Common myeloid progenitor, CD34-positive (primary cell): ENCODE measurements around the gene ZNF281.

Source experiments
- CTCF ChIA-PET: fragments of 350-600 bp; sonication (Branson Sonifier 250); formaldehyde crosslinking; loops from one replicate; lab custom pipeline; 2021; ENCODE audit warnings: antibody characterized with exemption; lab: Charles Lee
- POLR2A ChIA-PET: fragments of 350-600 bp; sonication (Branson Sonifier 250); formaldehyde crosslinking; loops from one replicate; lab custom pipeline; 2021; ENCODE audit warnings: antibody characterized with exemption; lab: Charles Lee
- DNase-seq, 3 donors: peaks; one replicate each; pipeline versions ENCODE4 v3.0.0 to v3.0.0-alpha.2; 2013
- H3K27ac ChIP-seq, 2 experiments: 1 replicate in 1 of 2; 2 replicates in 1 of 2; pipeline ENCODE4 v1.7.0; 2013; ENCODE audit warnings: inconsistent platforms in 2 of 2, low read length in 2 of 2, mild to moderate bottlenecking in 2 of 2, low read depth in 1 of 2, moderate library complexity in 1 of 2; ENCODE audit not compliant: severe bottlenecking in 2 of 2, insufficient read depth in 1 of 2, poor library complexity in 1 of 2
- H3K27me3 ChIP-seq, 5 experiments: replicated peaks in 2 of 5; 1 replicate in 3 of 5; 2 replicates in 2 of 5; pipeline versions ENCODE4 v1.6.1 to v1.7.0; 2013; ENCODE audit warnings: low read length in 4 of 5, mild to moderate bottlenecking in 2 of 5, moderate library complexity in 2 of 5, inconsistent platforms in 1 of 5; ENCODE audit not compliant: insufficient read depth in 5 of 5, control insufficient read depth in 4 of 5
- H3K36me3 ChIP-seq, 4 experiments: 1 replicate in 2 of 4; 2 replicates in 2 of 4; pipeline versions ENCODE4 v1.6.1 to v1.7.0; 2013; ENCODE audit warnings: low read length in 3 of 4, control low read depth in 1 of 4, mild to moderate bottlenecking in 1 of 4; ENCODE audit not compliant: control insufficient read depth in 4 of 4, insufficient read depth in 4 of 4
- H3K4me1 ChIP-seq, 4 experiments: 1 replicate in 3 of 4; 2 replicates in 1 of 4; pipeline versions ENCODE4 v1.6.1 to v1.7.1; 2013; ENCODE audit warnings: low read length in 3 of 4, mild to moderate bottlenecking in 3 of 4, control low read depth in 1 of 4, inconsistent platforms in 1 of 4, moderate library complexity in 1 of 4; ENCODE audit not compliant: control insufficient read depth in 4 of 4, insufficient read depth in 4 of 4; ENCODE audit errors: control extremely low read depth in 1 of 4
- H3K4me3 ChIP-seq, 7 experiments: 1 replicate in 4 of 7; 2 replicates in 3 of 7; pipeline versions ENCODE4 v1.5.1 to v1.7.0; 2013; ENCODE audit warnings: mild to moderate bottlenecking in 7 of 7, low read length in 6 of 7, moderate library complexity in 6 of 7, inconsistent platforms in 2 of 7, low read depth in 2 of 7, control low read depth in 1 of 7; ENCODE audit not compliant: insufficient read depth in 4 of 7, control insufficient read depth in 1 of 7; ENCODE audit errors: extremely low read depth in 1 of 7
- H3K9me3 ChIP-seq, 5 experiments: 1 replicate in 4 of 5; 2 replicates in 1 of 5; pipeline versions ENCODE4 v1.6.1 to v1.7.1; 2013; ENCODE audit warnings: low read length in 4 of 5, mild to moderate bottlenecking in 2 of 5, inconsistent platforms in 1 of 5, low read depth in 1 of 5, moderate library complexity in 1 of 5; ENCODE audit not compliant: control insufficient read depth in 4 of 5, insufficient read depth in 2 of 5; ENCODE audit errors: control extremely low read depth in 1 of 5
- WGBS: methylation state at CpG from one replicate; pipeline ENCODE4 v1.1.5; 2013; ENCODE audit not compliant: insufficient coverage; 5-methylcytosine and 5-hydroxymethylcytosine counted together

Gene ZNF281

DNA sequence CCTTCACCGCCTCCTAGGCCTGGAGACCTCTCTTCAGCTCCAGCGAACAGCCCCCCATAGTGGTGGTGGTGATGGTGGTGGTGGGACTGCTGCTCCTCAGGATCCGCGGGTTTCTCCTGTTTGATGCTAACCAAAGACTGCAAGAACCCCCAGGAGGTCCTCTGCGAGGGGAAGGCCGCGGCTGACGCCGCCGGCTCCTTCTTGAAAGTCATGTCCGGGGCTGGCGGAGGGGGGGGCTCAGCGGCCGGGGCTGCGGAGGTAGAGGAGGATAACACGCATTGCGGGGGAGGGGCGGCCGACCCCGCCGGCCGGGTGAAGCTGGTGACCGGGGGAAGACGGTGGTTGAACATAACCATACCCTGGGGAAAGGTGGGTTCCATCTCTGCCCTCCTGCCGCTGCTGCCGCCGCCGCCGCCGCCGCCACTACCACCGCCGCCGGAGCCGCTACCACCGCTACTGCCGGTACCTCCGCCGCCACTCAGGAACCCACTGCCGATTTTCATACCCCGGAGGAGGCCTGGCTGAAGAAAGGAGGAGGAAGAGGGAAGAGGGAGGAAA, 554 bp downstream of the ZNF281 start:
- DNase-seq: peak; percentile 42 to 74 (median 72)
- POLR2A ChIA-PET: no interaction called here

DNA sequence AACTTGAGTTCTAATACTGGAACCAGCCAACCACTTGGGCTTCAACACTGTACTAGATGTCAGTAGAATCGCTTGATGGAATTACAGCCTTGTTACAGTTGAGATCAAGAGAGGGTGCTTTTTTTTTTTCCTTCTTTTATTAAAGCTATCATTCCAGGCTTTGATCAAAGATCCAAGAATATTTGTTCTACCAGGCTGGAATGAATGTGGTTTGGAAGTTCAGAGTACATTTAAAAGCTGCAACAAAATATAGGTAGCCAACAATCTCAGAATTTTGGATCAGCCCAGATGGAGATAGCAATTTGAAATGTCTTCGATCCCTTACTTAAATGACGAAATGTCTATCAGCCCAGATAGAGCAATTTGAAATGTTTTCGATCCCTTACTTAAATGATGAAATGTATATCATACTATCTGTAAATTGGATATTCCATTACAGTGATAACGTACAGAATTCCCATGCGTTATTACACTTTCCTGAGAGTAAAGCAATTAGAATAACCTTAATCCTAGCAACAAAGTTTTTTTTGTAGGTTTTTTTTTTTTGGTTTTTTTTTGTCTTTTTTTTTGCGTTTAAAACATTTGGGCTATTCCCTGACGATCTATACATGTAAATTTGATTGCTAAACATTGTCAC, 3.6 kb downstream of the ZNF281 start:
- Histone ChIP-seq H3K4me3 (no peak overlapping the region), H3K27ac (no peak overlapping the region), H3K4me1 (peaks cover 11 to 31% (median 21%) of the 10 kb centered on the region in 4 experiments), H3K9me3 (peaks cover 0 to 1% (median 0%) of the 10 kb centered on the region in 5 experiments), H3K36me3 (peaks cover 0 to 42% (median 7%) of the 10 kb centered on the region in 4 experiments), H3K27me3 (no peaks in the 10 kb centered on the region)
- WGBS: 100% methylated on average over 1 of the region's 8 CpGs
- CTCF ChIA-PET: no interaction called here
- POLR2A ChIA-PET: no interaction called here
- no peak for DNase-seq

More for the DNA sequence above, 554 bp downstream of the ZNF281 start:
- Histone ChIP-seq H3K27me3 (no peaks in the 10 kb centered on the region), H3K4me1 (peaks cover 11 to 31% (median 23%) of the 10 kb centered on the region in 4 experiments), H3K36me3 (peaks cover 0 to 34% (median 4%) of the 10 kb centered on the region in 4 experiments), H3K9me3 (peaks cover 0 to 1% (median 0%) of the 10 kb centered on the region in 5 experiments), H3K4me3 (peak overlapping the region; percentile 68 to 93 (median 81)), H3K27ac (peak overlapping the region; percentile 68 to 87)
- CTCF ChIA-PET: no interaction called here
- 1% methylated on average over 26 of the region's 41 CpGs for WGBS

DNA sequence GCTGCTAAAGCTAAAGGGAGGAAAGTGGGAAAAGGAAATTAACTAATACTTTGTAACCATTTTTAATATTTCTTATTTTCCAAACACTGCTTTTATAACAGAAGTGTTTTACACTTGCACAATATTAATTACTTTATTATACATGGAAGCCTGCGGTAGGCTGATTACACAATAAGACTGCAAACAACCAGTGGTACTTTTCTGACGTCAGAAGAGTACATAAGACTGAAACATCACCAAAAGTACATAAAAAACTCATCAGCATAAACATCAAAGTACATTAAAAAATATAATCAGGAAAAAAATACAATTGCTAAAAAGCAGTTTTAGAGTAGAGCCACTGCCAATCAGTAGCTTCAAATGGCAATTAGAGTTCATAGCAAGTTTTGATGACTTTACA, 4.6 kb downstream of the ZNF281 start:
- Histone ChIP-seq H3K27ac (no peak overlapping the region), H3K4me3 (no peak overlapping the region), H3K9me3 (peaks cover 0 to 1% (median 0%) of the 10 kb centered on the region in 5 experiments), H3K27me3 (no peaks in the 10 kb centered on the region), H3K36me3 (peaks cover 0 to 46% (median 8%) of the 10 kb centered on the region in 4 experiments), H3K4me1 (peaks cover 11 to 23% (median 14%) of the 10 kb centered on the region in 4 experiments)
- no CpG with 5 or more reads among the region's 2 CpGs for WGBS
- DNase-seq: no peak
- ChIA-PET CTCF (no interaction called here), POLR2A (no interaction called here)

DNA sequence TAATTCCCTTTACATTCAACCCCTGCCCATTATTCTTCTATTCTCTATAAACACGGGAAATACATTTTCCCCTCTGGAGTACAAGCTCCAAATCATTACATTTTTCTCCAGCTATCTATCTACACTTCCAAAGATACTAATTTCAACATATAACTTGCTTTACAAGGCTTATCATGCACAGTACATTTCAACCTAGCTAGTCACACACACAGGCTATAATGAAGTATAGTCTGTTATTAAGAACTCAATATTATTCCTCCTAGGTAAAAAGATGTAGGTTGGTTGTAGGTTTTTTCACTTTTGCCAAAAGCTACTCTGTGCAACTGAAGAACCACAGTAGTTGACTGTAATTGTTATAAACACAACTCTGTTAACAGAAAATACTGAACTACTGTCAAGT, 8.1 kb downstream of the ZNF281 start:
- no peak overlapping the region for H3K27ac ChIP-seq
- H3K9me3 ChIP-seq: peaks cover 0 to 1% (median 0%) of the 10 kb centered on the region in 5 experiments
- no peaks in the 10 kb centered on the region for H3K27me3 ChIP-seq
- ChIA-PET CTCF (no interaction called here), POLR2A (no interaction called here)
- DNase-seq: no peak
- peaks cover 0 to 23% (median 4%) of the 10 kb centered on the region in 4 experiments for H3K36me3 ChIP-seq
- peaks cover 1 to 7% (median 5%) of the 10 kb centered on the region in 4 experiments for H3K4me1 ChIP-seq
- no peak overlapping the region for H3K4me3 ChIP-seq
- 100% methylated on average over 1 of the region's 1 CpG for WGBS

DNA sequence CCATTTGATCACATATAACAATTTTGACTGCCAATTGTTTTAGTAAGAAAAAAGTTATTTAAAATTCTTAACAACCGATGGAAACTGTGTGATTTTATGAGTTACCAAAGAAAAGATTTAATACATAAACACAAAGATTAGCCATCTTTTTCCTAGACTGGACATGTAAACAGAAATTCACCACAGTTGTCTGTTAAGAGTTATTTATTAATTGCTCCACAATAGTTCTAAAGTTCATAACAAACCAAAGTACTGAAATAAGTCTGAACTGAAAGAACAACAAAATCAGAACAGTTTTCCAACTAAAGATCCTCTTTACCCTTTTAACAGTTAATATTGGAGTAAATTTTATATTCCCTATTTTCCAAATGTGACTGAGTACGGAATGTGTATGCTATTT, 8.6 kb downstream of the ZNF281 start:
- no CpG with 5 or more reads among the region's 2 CpGs for WGBS
- ChIA-PET CTCF (interaction anchor here (1.4 kb wide), 1 partner anchor 11 kb away, joined by 6 read pairs; no protein-coding TSS in a partner anchor), POLR2A (no interaction called here)

DNA sequence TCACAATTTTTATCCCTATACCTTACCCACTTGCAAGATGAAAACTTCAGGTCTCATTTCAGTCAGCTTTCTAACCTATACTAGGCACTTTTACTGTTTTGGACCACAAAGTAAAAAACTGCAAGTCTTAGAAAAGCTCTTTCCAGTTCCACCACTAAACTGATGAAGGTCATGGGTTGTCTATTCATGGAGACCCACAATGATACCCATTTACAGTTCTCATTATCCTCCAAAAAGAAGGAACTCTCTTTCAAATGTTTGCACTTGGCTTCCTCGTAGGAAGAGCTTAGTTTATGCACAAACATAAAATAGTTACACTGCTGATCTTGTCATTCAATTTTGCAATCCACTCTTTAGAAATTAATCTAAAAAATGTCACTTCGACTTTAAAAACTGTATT, 9.3 kb downstream of the ZNF281 start:
- DNase-seq: no peak
- CTCF ChIA-PET: interaction anchor here (1.4 kb wide), 1 partner anchor 12 kb away, joined by 6 read pairs; no protein-coding TSS in a partner anchor
- Histone ChIP-seq H3K36me3 (peaks cover 0 to 15% (median 4%) of the 10 kb centered on the region in 4 experiments), H3K27ac (no peak overlapping the region), H3K9me3 (no peaks in the 10 kb centered on the region), H3K4me1 (peaks cover 0 to 1% (median under 1%) of the 10 kb centered on the region in 4 experiments), H3K4me3 (no peak overlapping the region), H3K27me3 (no peaks in the 10 kb centered on the region)
- WGBS: 100% methylated on average over 2 of the region's 2 CpGs
- POLR2A ChIA-PET: no interaction called here

More for the DNA sequence above, 8.6 kb downstream of the ZNF281 start:
- Histone ChIP-seq H3K36me3 (peaks cover 0 to 19% (median 4%) of the 10 kb centered on the region in 4 experiments), H3K4me1 (peaks cover 0 to 7% (median 3%) of the 10 kb centered on the region in 4 experiments), H3K27me3 (no peaks in the 10 kb centered on the region), H3K4me3 (no peak overlapping the region), H3K27ac (no peak overlapping the region), H3K9me3 (peaks cover 0 to under 1% (median 0%) of the 10 kb centered on the region in 5 experiments)
- no peak for DNase-seq

DNA sequence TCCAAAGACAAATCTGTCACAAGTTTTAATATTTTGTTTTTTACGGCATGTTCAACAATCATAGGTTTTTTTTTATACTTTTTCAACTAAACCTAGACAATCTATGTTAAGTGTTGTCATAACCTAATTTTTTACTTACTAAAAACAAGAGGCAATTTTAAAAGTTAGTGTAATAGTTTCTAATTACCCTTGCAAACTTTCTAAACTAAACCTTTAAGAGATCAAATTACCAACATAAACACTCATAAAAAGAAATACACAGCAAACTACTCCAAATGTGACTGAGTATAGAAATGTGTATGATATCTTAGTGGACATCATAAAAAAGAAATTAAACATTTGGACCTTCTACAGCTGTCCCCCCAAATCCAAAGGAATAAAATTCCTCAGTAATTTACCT, 10.0 kb downstream of the ZNF281 start:
- DNase-seq: no peak
- POLR2A ChIA-PET: interaction anchor here (0.7 kb wide), 1 partner anchor 50 kb away, joined by 3 read pairs; no protein-coding TSS in a partner anchor
- CTCF ChIA-PET: interaction anchor here (1.4 kb wide), 1 partner anchor 12 kb away, joined by 6 read pairs; no protein-coding TSS in a partner anchor

More for the DNA sequence above, 10.0 kb downstream of the ZNF281 start:
- H3K4me1 ChIP-seq: peaks cover 0 to 3% (median 0%) of the 10 kb centered on the region in 4 experiments
- H3K27me3 ChIP-seq: no peaks in the 10 kb centered on the region
- H3K27ac ChIP-seq: no peak overlapping the region
- no peak overlapping the region for H3K4me3 ChIP-seq
- peaks cover 0 to 12% (median 4%) of the 10 kb centered on the region in 4 experiments for H3K36me3 ChIP-seq
- no CpG with 5 or more reads among the region's 1 CpG for WGBS
- H3K9me3 ChIP-seq: no peaks in the 10 kb centered on the region
